ENCODE results near the gene SAMD9.
"Not testable (repeated sequence)": the region's sequence is repeated elsewhere in the genome, so short reads cannot be mapped to it uniquely, and the experiment has no call there.

SAMD9 gene

GRCh38 chr7:93117852-93118530 is at the start of gene SAMD9:
Gene SAMD9, minus strand, starts transcription at chr7:93117979. Its CDS starts 11,882 bp downstream, at chr7:93106097.
- peak; percentile 11 to 18 for DNase-seq (ENCODE audit: low read depth in 2 of 2)

- DNase-seq (ENCODE audit: low read depth in 2 of 2) = no peak
These were observed 47.7 kb upstream of the SAMD9 start for GRCh38 chr7:93165447-93165846.

- DNase-seq (ENCODE audit: low read depth in 2 of 2) = no peak
These were observed 47.0 kb upstream of the SAMD9 start for GRCh38 chr7:93164766-93165165.

GRCh38 chr7:93161181-93161762 is 43.5 kb upstream of the SAMD9 start:
- no peak for DNase-seq (ENCODE audit: low read depth in 2 of 2)

DNA sequence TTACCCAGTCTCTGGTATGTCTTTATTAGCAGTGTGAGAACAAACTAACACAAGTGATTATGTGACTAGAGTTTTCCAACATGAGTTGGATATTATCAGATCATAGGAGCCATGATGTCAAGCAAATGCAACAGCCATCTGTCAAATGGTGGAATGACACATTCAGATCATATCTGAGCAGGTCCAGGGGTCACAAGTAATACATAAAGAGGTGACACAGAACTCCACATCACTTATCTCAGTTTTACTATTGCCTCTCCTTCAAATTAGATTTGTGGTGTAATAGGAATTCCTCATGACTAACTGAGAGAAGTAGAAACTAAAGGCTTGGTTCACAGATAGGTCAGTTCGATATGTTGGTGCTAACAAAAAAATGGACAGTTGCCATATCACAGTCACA is 42.6 kb upstream of the SAMD9 start:
- DNase-seq (ENCODE audit: low read depth in 2 of 2) = no peak

GRCh38 chr7:93159490-93159889 is 41.7 kb upstream of the SAMD9 start:
- DNase-seq (ENCODE audit: low read depth in 2 of 2) = no peak

GRCh38 chr7:93156884-93157283 is 39.1 kb upstream of the SAMD9 start:
- DNase-seq (ENCODE audit: low read depth in 2 of 2) = no peak

- no peak for DNase-seq (ENCODE audit: low read depth in 2 of 2)
These were observed 32.5 kb upstream of the SAMD9 start for GRCh38 chr7:93150200-93150835.

- DNase-seq (ENCODE audit: low read depth in 2 of 2) = no peak
These were observed 30.9 kb upstream of the SAMD9 start for GRCh38 chr7:93148727-93149126.

DNA sequence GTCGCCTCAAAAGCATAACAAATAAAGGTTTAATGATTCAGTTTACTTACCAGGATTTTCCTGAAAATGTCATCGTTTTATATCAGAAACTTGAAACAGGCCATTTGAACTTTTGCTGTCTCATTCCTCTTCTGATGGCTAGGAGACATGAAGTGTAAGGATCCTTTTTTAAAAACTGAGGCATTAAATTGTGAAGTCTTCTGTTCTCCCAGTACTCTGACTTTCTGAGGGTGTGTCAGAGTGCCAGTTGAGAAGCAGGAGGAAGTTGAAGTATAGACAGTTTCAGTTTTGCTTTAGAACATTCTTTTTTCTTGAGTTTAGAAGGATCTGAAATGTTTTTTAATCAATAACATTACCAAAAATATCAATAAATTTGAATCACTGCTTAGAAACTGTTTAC is 30.4 kb upstream of the SAMD9 start, which contains the start of gene SAMD9L:
TSS of gene SAMD9L (minus strand) at position 242 of the 400 bp plus-strand sequence. CDS start 12,414 bp downstream, outside the sequence.
- DNase-seq (ENCODE audit: low read depth in 2 of 2) = no peak

DNA sequence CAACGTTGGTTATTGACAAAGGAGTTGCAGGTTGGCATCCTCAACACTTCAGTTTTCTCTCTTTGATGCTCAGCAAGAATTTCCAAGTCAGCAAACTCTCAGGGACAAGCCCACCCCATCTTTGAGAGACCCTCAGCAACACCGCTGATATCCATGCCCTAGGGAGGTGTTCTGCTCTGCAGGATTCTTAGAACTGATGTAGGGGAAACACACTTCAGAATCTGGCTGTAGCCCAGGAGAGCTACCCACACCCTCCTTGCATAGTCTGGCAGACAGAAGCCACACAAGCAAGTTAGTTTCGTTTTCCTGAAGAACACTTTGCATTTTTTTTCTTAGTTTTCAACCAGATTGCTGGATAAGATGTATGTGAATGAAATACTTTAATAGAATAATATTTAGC is 29.6 kb upstream of the SAMD9 start:
- DNase-seq (ENCODE audit: low read depth in 2 of 2) = peak; percentile 2 to 10

DNA sequence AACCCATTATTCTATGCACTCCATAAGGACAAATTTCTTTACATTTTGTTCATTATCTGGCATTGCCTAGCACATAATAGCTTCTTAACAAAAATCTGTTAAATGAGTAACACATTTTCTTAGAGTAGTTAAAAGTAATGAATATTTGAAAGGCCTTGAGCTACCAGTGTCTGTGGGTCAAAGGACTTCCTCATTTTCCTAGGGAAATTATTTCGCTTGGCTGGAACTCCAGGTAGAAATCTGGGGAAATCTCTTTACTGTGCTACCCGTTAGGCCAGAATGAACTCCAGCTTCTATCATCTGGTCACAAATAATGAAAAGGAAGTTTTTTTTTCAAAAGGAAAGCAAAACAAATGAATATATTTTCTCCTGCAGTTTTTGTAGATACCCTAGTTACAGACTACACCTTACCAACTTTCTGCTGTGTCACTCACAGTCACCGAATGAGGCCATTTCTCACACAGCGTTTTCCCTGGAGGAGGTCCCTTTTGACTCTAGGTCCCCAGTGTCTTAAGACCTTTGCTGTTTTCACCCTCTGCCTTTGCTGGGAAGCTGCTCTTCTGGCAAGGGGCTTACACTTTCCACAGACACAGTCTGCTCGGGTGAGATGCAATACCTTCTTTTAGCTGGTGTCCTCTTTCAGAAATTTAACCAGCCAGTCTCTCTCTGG is 28.8 kb upstream of the SAMD9 start:
- no peak for DNase-seq (ENCODE audit: low read depth in 2 of 2)

- no peak for DNase-seq (ENCODE audit: low read depth in 2 of 2)
These were observed 28.3 kb upstream of the SAMD9 start for GRCh38 chr7:93146036-93146435.

DNA sequence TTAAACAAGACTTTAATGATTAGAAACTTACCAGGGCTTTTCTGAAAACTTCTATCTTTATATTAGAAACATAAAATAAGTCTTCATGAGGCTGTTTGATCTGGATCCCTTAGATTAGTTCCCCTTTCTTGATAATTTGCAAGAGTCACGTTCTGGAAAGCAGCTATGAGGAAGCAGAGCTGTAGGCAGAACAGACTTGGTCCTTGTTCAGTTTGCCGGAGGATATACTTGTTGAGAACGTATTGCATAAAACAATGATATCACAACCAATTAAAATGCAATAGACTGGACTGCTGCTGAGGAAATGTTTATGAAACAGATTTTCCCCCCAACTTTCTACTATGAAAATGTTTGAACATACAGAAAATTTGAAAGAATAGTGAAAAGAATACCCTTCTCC is 27.6 kb upstream of the SAMD9 start:
- DNase-seq (ENCODE audit: low read depth in 2 of 2) = no peak

GRCh38 chr7:93142127-93142526 is 24.3 kb upstream of the SAMD9 start:
- DNase-seq (ENCODE audit: low read depth in 2 of 2) = no peak

DNA sequence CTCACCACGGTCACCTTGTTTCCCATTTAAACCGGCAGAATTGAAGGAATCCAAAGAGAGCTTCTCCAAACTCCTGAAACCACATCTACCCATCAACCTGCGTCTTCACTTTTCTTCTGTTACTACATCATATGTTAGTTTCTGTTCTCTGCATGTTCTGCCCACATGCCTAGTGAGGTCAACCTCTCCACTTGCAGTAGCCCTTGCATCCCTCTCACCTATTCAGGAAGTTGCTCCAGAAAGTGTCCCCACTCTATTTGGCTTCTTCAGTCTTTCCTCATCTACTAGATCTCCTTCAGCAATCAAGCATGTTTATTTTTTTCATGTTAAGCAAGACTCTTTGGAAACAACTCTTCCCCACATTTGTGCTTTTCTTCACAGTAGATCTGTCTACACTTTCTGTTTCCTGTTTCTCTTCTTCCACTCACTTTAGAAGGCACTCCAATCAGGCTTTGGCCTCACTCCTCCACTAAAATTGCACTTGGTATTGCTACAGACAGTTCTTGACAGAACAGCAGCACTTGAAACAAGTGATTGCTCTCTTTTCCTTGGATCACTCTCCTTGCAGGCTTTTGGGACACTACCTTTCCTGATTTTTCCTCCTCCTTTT is 22.9 kb upstream of the SAMD9 start:
- DNase-seq (ENCODE audit: low read depth in 2 of 2) = no peak

GRCh38 chr7:93138576-93138975 is 20.8 kb upstream of the SAMD9 start:
- DNase-seq (ENCODE audit: low read depth in 2 of 2) = no peak

GRCh38 chr7:93133005-93133404 is 15.2 kb upstream of the SAMD9 start:
- DNase-seq (ENCODE audit: low read depth in 2 of 2) = no peak

DNA sequence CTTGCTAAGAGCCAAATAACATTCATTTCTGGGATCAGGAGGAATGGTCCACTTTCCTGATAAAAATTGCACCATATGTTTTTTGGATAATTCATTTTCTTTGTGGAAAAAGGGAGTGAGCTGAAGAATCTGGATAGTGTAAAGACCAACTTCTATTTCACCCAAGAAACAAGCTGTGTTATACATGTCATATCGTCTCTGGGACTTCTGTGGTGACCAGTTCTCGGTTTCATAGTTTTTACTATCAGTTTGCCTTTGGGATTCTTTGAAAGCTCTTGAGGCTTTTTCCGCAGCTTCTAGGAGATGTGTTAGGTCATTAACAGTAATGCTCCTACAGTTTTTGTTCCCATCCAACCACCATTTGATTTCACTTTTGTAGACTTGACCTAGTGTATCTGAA is 14.4 kb upstream of the SAMD9 start:
- DNase-seq (ENCODE audit: low read depth in 2 of 2) = no peak

GRCh38 chr7:93126954-93127353 is 9.2 kb upstream of the SAMD9 start:
- DNase-seq (ENCODE audit: low read depth in 2 of 2) = not testable (repeated sequence)

GRCh38 chr7:93123532-93123931 is 5.8 kb upstream of the SAMD9 start:
- not testable (repeated sequence) for DNase-seq (ENCODE audit: low read depth in 2 of 2)
